SK-N-SH (cell line): ENCODE data around the gene GALC. TPM values are rescaled to one million over a fixed set of nuclear protein-coding genes. Genes with fewer than 3 reads are reported as not detected.

Source experiments
- CTCF ChIA-PET: fragments of 300-600, 350-600 bp; formaldehyde crosslinking; extraction: SDS; loops from one replicate; lab custom pipeline; 2021; lab: Yijun Ruan, JAX
- POLR2A ChIA-PET: fragments of 350-600 bp; sonication (Branson Sonifier 250); formaldehyde crosslinking; extraction: SDS; loops from one replicate; lab custom pipeline; 2020; ENCODE audit warnings: antibody characterized with exemption, inconsistent platforms; lab: Yijun Ruan, JAX
- DNase-seq: peaks from one replicate; pipeline ENCODE4 v3.0.0; 2012
- H2AFZ ChIP-seq: fragments of 200-600 bp; sonication (generic); 2 replicates; pipeline ENCODE4 v1.8.1; 2016; ENCODE audit warnings: antibody characterized with exemption, mild to moderate bottlenecking, low read depth
- H3F3A ChIP-seq: fragments of 200-600 bp; sonication (generic); replicated peaks from 2 replicates; pipeline ENCODE3; 2016; ENCODE audit warnings: antibody characterized with exemption, mild to moderate bottlenecking; ENCODE audit not compliant: insufficient read depth
- H3K27ac ChIP-seq, 2 experiments: fragments of 200-500 bp in 1 of 2; fragments of 200-600 bp in 1 of 2; sonication (Bioruptor generic) in 1 of 2; sonication (generic), shearing (Covaris generic) in 1 of 2; 2 replicates each; pipeline versions ENCODE4 v1.5.1 to v1.6.1; 2014 to 2016; ENCODE audit warnings: low read depth in 2 of 2, inconsistent platforms in 1 of 2, low read length in 1 of 2, mild to moderate bottlenecking in 1 of 2, mixed read lengths in 1 of 2
- H3K27me3 ChIP-seq: fragments of 200-600 bp; sonication (generic), shearing (Covaris generic); 2 replicates; pipeline ENCODE4 v1.6.1; 2016; ENCODE audit warnings: mixed run types; ENCODE audit not compliant: insufficient read depth
- H3K36me3 ChIP-seq, 2 experiments: fragments of 200-500 bp in 1 of 2; fragments of 200-600 bp in 1 of 2; sonication (Bioruptor generic) in 1 of 2; sonication (generic) in 1 of 2; replicated peaks in 1 of 2; 2 replicates each; pipeline versions ENCODE3 to v1.5.1; 2014 to 2016; ENCODE audit warnings: low read length in 1 of 2, mild to moderate bottlenecking in 1 of 2; ENCODE audit not compliant: insufficient read depth in 2 of 2, control insufficient read depth in 1 of 2
- H3K4me1 ChIP-seq, 2 experiments: fragments of 200-500 bp in 1 of 2; fragments of 200-600 bp in 1 of 2; sonication (Bioruptor generic) in 1 of 2; sonication (generic), shearing (Covaris generic) in 1 of 2; 2 replicates each; pipeline versions ENCODE4 v1.5.1 to v1.6.1; 2014 to 2016; ENCODE audit warnings: low read depth in 1 of 2, low read length in 1 of 2, mixed run types in 1 of 2; ENCODE audit not compliant: insufficient read depth in 2 of 2, control insufficient read depth in 1 of 2
- H3K4me2 ChIP-seq: fragments of 200-600 bp; sonication (generic), shearing (Covaris generic); 2 replicates; pipeline ENCODE4 v1.6.1; 2017; ENCODE audit warnings: mixed run types
- H3K4me3 ChIP-seq, 2 experiments: fragments of 200-500 bp in 1 of 2; fragments of 200-600 bp in 1 of 2; sonication (Bioruptor generic) in 1 of 2; sonication (generic), shearing (Covaris generic) in 1 of 2; 2 replicates each; pipeline versions ENCODE4 v1.5.1 to v1.8.1; 2014 to 2016; ENCODE audit warnings: low read depth in 2 of 2, inconsistent platforms in 1 of 2, low read length in 1 of 2, mild to moderate bottlenecking in 1 of 2, mixed read lengths in 1 of 2, moderate library complexity in 1 of 2
- H3K79me2 ChIP-seq: fragments of 200-600 bp; sonication (generic); 2 replicates; pipeline ENCODE4 v1.8.1; 2017; ENCODE audit warnings: mild to moderate bottlenecking; ENCODE audit not compliant: insufficient read depth
- H3K9ac ChIP-seq: fragments of 200-600 bp; sonication (generic); 2 replicates; pipeline ENCODE4 v1.6.1; 2017; ENCODE audit warnings: mixed run types
- H3K9me2 ChIP-seq: fragments of 200-600 bp; sonication (generic); 2 replicates; pipeline ENCODE4 v1.6.1; 2017; ENCODE audit warnings: mixed run types
- H3K9me3 ChIP-seq: fragments of 200-600 bp; sonication (generic); 2 replicates; pipeline ENCODE4 v1.6.1; 2017; ENCODE audit warnings: mixed run types, mild to moderate bottlenecking, moderate library complexity
- H4K20me1 ChIP-seq: fragments of 200-600 bp; sonication (generic); 2 replicates; pipeline ENCODE4 v1.6.1; 2017; ENCODE audit warnings: mild to moderate bottlenecking, mixed run types; ENCODE audit not compliant: insufficient read depth
- CHD2 ChIP-seq: fragments of 150-350 bp; IDR thresholded peaks from 2 replicates; pipeline ENCODE4 v1.6.1; 2018; ENCODE audit warnings: low read length; ENCODE audit not compliant: partially characterized antibody
- ELF1 ChIP-seq: IDR thresholded peaks from 2 replicates; pipeline ENCODE4 v1.4.0; 2012
- EZH2phosphoT487 ChIP-seq: fragments of 200-600 bp; sonication (generic); IDR thresholded peaks from 2 replicates; pipeline ENCODE4 v1.6.1; 2017; ENCODE audit warnings: low read depth, mixed run types, mild to moderate bottlenecking, antibody characterized with exemption, moderate library complexity, borderline replicate concordance
- FOSL2 ChIP-seq: IDR thresholded peaks from 2 replicates; pipeline ENCODE4 v1.4.0; 2012; ENCODE audit warnings: low read depth, mild to moderate bottlenecking, moderate library complexity, borderline replicate concordance
- GATA2 ChIP-seq: sonication (generic); formaldehyde crosslinking; IDR thresholded peaks from 2 replicates; pipeline ENCODE4 v1.5.0; 2020; ENCODE audit warnings: mild to moderate bottlenecking, missing genetic modification reagents
- JUND ChIP-seq: IDR thresholded peaks from 2 replicates; pipeline ENCODE4 v1.4.0; 2012
- NRF1 ChIP-seq: IDR thresholded peaks from 2 replicates; pipeline ENCODE4 v1.6.1; 2012; ENCODE audit warnings: low read depth, mild to moderate bottlenecking, low read length
- RAD21 ChIP-seq: IDR thresholded peaks from 2 replicates; pipeline ENCODE4 v1.6.1; 2012; ENCODE audit warnings: mild to moderate bottlenecking, low read length
- RFX5 ChIP-seq: IDR thresholded peaks from 2 replicates; pipeline ENCODE4 v1.6.1; 2012; ENCODE audit warnings: mild to moderate bottlenecking, improper control_type of control experiment, low read length
- RXRA ChIP-seq: IDR thresholded peaks from 2 replicates; pipeline ENCODE4 v1.4.0; 2012; ENCODE audit warnings: low read depth, mild to moderate bottlenecking, borderline replicate concordance
- SMC3 ChIP-seq: IDR thresholded peaks from 2 replicates; pipeline ENCODE4 v1.6.1; 2012; ENCODE audit warnings: low read depth, low read length, improper control_type of control experiment
- TCF12 ChIP-seq: IDR thresholded peaks from 2 replicates; pipeline ENCODE4 v1.4.0; 2012
- TEAD4 ChIP-seq: IDR thresholded peaks from 2 replicates; pipeline ENCODE4 v1.4.0; 2012; ENCODE audit warnings: mild to moderate bottlenecking, borderline replicate concordance; ENCODE audit not compliant: insufficient read depth
- WGBS: methylation state at CpG from one replicate; pipeline ENCODE4 v1.1.6; 2017; ENCODE audit warnings: low lambda C conversion rate; 5-methylcytosine and 5-hydroxymethylcytosine counted together
- polyA plus RNA-seq, 3 experiments: library from polyadenylated mRNA; depleted of rRNA; stranded (reverse); fragments of >200 nt; gene quantifications; 2 replicates each; pipeline ENCODE4 v1.2.3, GENCODE V29; 2012
- TF ChIP-seq, protein P1 (sequence below): IDR thresholded peaks from 2 replicates; pipeline ENCODE4 v1.4.0; 2012; ENCODE audit warnings: low read depth, borderline replicate concordance
- TF ChIP-seq, protein P2 (sequence below): IDR thresholded peaks from 2 replicates; pipeline ENCODE4 v1.4.0; 2012; ENCODE audit warnings: low read depth
- TF ChIP-seq, protein P3 (sequence below): fragments of 200-600 bp; sonication (generic); IDR thresholded peaks from 2 replicates; pipeline ENCODE4 v1.6.1; 2017; ENCODE audit warnings: antibody characterized with exemption, mild to moderate bottlenecking, moderate library complexity
- TF ChIP-seq, protein P4 (sequence below): IDR thresholded peaks from 2 replicates; pipeline ENCODE4 v1.6.1; 2012; ENCODE audit warnings: mild to moderate bottlenecking, low read depth, low read length, moderate library complexity
- TF ChIP-seq, protein P5 (sequence below): IDR thresholded peaks from 2 replicates; pipeline ENCODE4; 2012

The GALC gene
- polyA plus RNA-seq, 1 of the 3 experiments (the other 2 are of a cell fraction) = 9.7 TPM

DNA sequence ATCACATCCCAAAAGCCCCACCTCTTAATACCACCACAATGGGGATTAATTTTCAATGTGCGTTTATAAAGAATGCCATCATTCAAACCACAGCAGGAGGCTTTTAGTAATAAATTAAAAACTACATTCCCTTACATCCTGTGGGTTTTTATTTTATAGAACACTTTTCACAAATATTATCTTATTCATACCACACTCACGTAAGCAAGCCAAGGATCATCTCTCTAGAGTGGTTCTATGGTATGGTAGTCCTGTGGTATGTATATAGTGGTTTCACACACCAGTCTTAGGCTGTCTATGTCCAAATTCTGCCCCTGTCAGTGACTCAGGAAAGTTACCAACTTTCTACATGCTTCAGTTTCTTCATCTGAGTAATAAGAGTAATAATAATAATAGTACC lies 100.2 kb downstream of the GALC start:
- TF ChIP-seq ELF1 (no peak), NRF1 (no peak)
- TF ChIP-seq, protein P1, sequence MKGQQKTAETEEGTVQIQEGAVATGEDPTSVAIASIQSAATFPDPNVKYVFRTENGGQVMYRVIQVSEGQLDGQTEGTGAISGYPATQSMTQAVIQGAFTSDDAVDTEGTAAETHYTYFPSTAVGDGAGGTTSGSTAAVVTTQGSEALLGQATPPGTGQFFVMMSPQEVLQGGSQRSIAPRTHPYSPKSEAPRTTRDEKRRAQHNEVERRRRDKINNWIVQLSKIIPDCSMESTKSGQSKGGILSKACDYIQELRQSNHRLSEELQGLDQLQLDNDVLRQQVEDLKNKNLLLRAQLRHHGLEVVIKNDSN = no peak
- Histone ChIP-seq H3K36me3 (no peaks in the 10 kb centered on the region), H3K4me2 (no peak overlapping the region), H3K4me3 (no peak overlapping the region), H3K27ac (no peak overlapping the region), H3K4me1 (no peaks in the 10 kb centered on the region; a peak in 1 of 4 replicates), H3K9me2 (no peaks in the 10 kb centered on the region), H3K9me3 (no peaks in the 10 kb centered on the region), H3K27me3 (no peaks in the 10 kb centered on the region), H3K79me2 (no peaks in the 10 kb centered on the region), H3K9ac (no peak overlapping the region), H4K20me1 (no peaks in the 10 kb centered on the region), H2AFZ (no peak overlapping the region), H3F3A (no peaks in the 10 kb centered on the region)
- POLR2A ChIA-PET = no interaction called here
- no peak for DNase-seq
- CTCF ChIA-PET = no interaction called here
- 31% methylated on average over 2 of the region's 2 CpGs for WGBS

DNA sequence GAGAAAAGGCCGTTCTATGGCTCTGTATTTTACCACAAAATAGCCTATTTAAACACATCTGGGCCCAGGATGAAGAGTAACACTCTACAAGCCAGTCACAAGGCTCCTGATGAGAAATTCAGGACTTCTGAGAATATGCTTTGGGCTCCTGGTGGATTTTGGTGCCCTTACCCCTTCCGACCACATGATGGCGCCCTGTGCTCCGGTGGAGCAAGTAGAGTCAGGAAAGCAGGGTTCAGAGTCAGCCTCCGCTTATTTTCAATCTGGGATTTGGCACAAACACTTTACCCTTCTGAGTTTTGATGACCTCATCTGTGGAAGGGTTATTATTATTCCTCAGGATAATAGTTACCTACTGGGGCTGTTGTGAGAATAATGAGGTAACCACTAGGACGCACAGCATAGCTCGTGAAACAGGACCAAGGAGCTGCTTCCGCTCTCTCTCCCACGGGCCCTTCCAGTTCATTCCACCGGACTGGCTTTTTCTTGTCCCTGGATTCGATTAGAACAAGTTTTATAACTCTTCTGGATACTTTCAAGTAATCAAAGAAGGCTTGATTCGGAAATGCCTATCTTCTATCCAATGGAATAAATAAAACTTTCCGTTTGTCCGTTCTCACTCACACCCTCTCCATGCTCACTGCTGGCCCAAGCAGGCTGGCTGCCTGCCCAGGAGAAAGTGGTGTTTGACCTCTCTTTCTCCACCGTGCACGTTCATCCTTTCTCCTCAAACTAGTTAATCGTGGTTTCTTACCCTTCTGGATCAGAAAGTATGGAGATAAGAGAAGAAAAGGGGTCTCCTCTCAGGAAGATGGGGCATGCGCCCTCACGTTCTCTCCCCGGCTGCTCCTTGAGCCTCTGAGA lies 104.6 kb downstream of the GALC start:
- Histone ChIP-seq H3K4me2 (no peak overlapping the region), H3K9me2 (no peaks in the 10 kb centered on the region), H4K20me1 (no peaks in the 10 kb centered on the region), H3K27ac (no peak overlapping the region), H3K27me3 (no peaks in the 10 kb centered on the region), H3K9me3 (no peaks in the 10 kb centered on the region), H2AFZ (no peak overlapping the region), H3K4me1 (no peaks in the 10 kb centered on the region), H3K36me3 (no peaks in the 10 kb centered on the region), H3K79me2 (no peaks in the 10 kb centered on the region), H3F3A (no peaks in the 10 kb centered on the region), H3K4me3 (peak overlapping the region in 1 of 2 experiments; percentile 19; a peak in 1 of 4 replicates), H3K9ac (no peak overlapping the region)
- CTCF ChIA-PET = interaction anchor here (1.0 kb wide), 1 partner anchor 16 kb away, joined by 3 read pairs; no protein-coding TSS in a partner anchor
- POLR2A ChIA-PET = no interaction called here
- DNase-seq = peak; percentile 12
- WGBS = 30% methylated on average over 19 of the region's 20 CpGs
- TF ChIP-seq JUND (no peak), SMC3 (peak; percentile 13; the same call in 1 of the 2 replicates), ELF1 (no peak), TEAD4 (no peak), TCF12 (no peak), RXRA (no peak), RAD21 (peak; percentile 30; the same call in 1 of the 2 replicates), CHD2 (no peak), RFX5 (no peak), FOSL2 (no peak), GATA2 (CRISPR knock-in tag) (no peak), EZH2phosphoT487 (no peak)
- TF ChIP-seq, protein P1 = no peak
- TF ChIP-seq, protein P2, sequence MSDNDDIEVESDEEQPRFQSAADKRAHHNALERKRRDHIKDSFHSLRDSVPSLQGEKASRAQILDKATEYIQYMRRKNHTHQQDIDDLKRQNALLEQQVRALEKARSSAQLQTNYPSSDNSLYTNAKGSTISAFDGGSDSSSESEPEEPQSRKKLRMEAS = no peak
- TF ChIP-seq, protein P3, sequence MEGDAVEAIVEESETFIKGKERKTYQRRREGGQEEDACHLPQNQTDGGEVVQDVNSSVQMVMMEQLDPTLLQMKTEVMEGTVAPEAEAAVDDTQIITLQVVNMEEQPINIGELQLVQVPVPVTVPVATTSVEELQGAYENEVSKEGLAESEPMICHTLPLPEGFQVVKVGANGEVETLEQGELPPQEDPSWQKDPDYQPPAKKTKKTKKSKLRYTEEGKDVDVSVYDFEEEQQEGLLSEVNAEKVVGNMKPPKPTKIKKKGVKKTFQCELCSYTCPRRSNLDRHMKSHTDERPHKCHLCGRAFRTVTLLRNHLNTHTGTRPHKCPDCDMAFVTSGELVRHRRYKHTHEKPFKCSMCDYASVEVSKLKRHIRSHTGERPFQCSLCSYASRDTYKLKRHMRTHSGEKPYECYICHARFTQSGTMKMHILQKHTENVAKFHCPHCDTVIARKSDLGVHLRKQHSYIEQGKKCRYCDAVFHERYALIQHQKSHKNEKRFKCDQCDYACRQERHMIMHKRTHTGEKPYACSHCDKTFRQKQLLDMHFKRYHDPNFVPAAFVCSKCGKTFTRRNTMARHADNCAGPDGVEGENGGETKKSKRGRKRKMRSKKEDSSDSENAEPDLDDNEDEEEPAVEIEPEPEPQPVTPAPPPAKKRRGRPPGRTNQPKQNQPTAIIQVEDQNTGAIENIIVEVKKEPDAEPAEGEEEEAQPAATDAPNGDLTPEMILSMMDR = peak; percentile 58
- TF ChIP-seq, protein P4, sequence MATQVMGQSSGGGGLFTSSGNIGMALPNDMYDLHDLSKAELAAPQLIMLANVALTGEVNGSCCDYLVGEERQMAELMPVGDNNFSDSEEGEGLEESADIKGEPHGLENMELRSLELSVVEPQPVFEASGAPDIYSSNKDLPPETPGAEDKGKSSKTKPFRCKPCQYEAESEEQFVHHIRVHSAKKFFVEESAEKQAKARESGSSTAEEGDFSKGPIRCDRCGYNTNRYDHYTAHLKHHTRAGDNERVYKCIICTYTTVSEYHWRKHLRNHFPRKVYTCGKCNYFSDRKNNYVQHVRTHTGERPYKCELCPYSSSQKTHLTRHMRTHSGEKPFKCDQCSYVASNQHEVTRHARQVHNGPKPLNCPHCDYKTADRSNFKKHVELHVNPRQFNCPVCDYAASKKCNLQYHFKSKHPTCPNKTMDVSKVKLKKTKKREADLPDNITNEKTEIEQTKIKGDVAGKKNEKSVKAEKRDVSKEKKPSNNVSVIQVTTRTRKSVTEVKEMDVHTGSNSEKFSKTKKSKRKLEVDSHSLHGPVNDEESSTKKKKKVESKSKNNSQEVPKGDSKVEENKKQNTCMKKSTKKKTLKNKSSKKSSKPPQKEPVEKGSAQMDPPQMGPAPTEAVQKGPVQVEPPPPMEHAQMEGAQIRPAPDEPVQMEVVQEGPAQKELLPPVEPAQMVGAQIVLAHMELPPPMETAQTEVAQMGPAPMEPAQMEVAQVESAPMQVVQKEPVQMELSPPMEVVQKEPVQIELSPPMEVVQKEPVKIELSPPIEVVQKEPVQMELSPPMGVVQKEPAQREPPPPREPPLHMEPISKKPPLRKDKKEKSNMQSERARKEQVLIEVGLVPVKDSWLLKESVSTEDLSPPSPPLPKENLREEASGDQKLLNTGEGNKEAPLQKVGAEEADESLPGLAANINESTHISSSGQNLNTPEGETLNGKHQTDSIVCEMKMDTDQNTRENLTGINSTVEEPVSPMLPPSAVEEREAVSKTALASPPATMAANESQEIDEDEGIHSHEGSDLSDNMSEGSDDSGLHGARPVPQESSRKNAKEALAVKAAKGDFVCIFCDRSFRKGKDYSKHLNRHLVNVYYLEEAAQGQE = no peak
- TF ChIP-seq, protein P5, sequence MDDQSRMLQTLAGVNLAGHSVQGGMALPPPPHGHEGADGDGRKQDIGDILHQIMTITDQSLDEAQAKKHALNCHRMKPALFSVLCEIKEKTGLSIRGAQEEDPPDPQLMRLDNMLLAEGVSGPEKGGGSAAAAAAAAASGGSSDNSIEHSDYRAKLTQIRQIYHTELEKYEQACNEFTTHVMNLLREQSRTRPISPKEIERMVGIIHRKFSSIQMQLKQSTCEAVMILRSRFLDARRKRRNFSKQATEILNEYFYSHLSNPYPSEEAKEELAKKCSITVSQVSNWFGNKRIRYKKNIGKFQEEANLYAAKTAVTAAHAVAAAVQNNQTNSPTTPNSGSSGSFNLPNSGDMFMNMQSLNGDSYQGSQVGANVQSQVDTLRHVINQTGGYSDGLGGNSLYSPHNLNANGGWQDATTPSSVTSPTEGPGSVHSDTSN = no peak
